Measurements from ENCODE around the gene C1QL2. TPM values are rescaled to one million over a fixed set of nuclear protein-coding genes. Genes with fewer than 3 reads are reported as not detected.

Gene C1QL2
- total RNA-seq, 2 donors from 2014 or later = not detected

DNA sequence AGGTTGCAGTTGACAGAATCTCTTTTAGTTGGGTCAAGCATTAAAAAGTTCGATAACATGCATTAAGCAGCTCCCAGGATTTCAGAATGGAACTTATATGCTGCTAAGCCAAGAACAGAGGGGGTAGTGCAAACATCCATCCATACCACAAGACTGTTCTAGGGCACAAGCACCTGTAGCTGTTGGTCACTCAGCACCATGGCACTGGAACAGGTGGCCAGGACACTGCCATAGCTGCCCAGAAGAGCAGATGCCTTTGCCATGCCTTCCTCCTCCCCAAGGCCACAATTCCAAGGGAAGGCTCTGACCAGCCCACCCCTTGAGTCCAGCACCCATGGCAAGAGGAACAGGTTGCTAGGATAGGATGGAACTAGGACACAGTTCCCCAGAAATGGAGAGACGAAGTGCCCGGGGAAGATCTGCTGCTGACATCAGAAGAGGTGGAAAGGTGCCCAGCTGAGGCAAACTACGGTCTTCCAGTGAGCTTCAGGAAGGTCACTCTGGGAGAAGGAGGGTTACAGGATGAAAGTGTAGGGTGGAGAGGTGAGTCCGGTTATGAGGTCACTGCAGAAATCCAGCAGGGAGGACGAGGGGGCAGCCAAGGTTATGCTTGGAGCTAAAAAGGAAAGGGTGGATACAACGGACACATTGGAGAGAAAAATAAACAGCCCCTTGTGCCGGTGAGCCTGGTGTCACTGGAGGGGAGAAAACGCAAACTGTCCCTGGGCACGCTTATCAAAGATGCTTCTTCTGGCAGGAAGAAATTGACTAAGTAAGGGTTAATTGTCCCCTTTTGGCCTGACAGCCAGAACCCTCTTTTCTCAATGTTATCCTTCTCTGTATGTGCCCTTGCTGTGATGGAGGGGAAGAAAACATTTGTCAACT is 41.9 kb downstream of the C1QL2 start:
- Mint-ChIP-seq H3K4me1 (ENCODE audit: low read depth in 2 of 2) (no peaks in the 10 kb centered on the region), H3K27me3 (peaks cover 9 to 26% of the 10 kb centered on the region in 2 donors), H3K4me3 (no peak overlapping the region), H3K36me3 (no peaks in the 10 kb centered on the region), H3K9me3 (no peaks in the 10 kb centered on the region), H3K27ac (no peak overlapping the region)
- ATAC-seq = no peak
- no peak for DNase-seq (ENCODE audit: low spot score)

DNA sequence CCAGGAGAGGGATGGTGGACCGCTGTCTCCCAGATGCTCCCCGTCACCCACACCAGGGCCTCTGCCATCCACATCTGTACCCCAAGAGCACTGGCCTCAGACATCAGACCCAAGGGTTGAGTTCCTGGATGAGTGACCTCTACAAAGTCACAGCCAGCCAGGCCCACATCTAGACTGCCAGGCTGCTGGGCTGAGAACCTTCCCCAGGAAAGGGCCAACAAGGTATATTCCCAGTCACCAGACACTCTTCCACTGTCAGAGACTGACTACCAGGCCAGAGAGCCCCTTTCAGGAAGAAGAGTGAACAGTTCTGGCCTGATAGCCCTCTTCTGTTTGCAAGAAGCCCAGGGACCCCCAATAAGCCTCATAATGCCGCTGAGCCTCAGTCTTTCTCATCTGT is 44.3 kb downstream of the C1QL2 start:
- Mint-ChIP-seq H3K9me3 (no peaks in the 10 kb centered on the region), H3K4me1 (ENCODE audit: low read depth in 2 of 2) (no peaks in the 10 kb centered on the region), H3K27me3 (peaks cover 13 to 34% of the 10 kb centered on the region in 2 donors), H3K4me3 (no peak overlapping the region), H3K36me3 (no peaks in the 10 kb centered on the region), H3K27ac (no peak overlapping the region)
- DNase-seq (ENCODE audit: low spot score) (no peak), ATAC-seq (no peak)

DNA sequence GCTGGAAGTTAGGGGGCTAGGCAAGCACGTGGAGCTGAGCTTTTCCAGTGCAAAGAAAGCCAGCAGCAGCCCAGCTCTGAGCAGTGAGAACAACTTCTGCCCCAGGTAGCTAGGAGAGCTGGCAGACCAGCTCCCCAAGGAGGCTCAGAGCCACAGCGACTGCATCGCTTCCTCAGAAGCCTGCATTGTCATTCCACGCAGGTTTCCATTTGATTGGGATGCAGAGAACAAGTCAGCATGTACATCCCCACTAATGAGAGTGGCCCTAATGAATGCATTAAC is 45.1 kb downstream of the C1QL2 start:
- no peaks in the 10 kb centered on the region for H3K4me1 Mint-ChIP-seq (ENCODE audit: low read depth in 2 of 2)
- no peaks in the 10 kb centered on the region for H3K36me3 Mint-ChIP-seq
- H3K27me3 Mint-ChIP-seq = peaks cover 13 to 34% of the 10 kb centered on the region in 2 donors
- H3K9me3 Mint-ChIP-seq = no peaks in the 10 kb centered on the region
- H3K4me3 Mint-ChIP-seq = no peak overlapping the region
- DNase-seq (ENCODE audit: low spot score) (no peak), ATAC-seq (no peak)
- H3K27ac Mint-ChIP-seq = no peak overlapping the region

DNA sequence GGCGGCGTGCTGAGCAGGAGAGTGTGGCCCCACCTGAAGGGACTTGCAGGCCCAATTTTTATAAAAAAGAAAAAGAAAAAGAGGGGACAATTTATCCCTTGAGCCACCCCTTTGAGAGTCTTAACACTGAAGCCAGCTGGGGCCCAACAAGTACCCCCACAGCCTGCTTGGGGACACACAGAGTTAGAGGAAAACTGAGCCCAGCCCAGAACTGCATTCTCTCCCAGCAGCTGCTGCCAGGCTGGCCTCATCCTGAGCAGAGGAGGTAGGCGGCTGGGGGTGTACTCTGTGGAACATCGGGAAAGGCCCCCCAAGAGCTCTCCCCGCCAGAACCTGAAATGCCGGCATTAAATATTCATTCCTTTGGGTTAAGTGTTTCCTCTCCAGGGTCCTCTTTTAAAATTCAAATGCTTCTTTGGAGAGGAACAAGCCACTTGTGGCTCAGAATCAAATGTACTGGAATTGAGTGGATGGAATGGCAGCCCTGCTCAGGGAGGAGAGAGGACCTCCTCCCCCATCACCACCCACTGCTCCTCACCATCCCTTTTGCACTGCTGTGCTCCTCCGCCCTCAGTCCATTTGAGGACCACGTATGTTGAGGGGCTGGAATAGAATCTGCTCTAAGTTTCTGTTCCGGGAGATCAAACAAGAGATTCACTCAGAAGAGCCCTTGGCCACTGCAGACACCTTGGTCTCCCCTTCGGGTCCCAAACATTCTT is 45.6 kb downstream of the C1QL2 start:
- peaks cover 13 to 34% of the 10 kb centered on the region in 2 donors for H3K27me3 Mint-ChIP-seq
- no peak overlapping the region for H3K27ac Mint-ChIP-seq
- no peaks in the 10 kb centered on the region for H3K4me1 Mint-ChIP-seq (ENCODE audit: low read depth in 2 of 2)
- no peaks in the 10 kb centered on the region for H3K36me3 Mint-ChIP-seq
- H3K4me3 Mint-ChIP-seq = no peak overlapping the region
- ATAC-seq (no peak), DNase-seq (ENCODE audit: low spot score) (no peak)
- no peaks in the 10 kb centered on the region for H3K9me3 Mint-ChIP-seq

- H3K27me3 Mint-ChIP-seq = peaks cover 12 to 34% of the 10 kb centered on the region in 2 donors
- DNase-seq (ENCODE audit: low spot score) (no peak), ATAC-seq (no peak)
Measured at GRCh38 chr2:119112230-119112629, 46.3 kb downstream of the C1QL2 start.

DNA sequence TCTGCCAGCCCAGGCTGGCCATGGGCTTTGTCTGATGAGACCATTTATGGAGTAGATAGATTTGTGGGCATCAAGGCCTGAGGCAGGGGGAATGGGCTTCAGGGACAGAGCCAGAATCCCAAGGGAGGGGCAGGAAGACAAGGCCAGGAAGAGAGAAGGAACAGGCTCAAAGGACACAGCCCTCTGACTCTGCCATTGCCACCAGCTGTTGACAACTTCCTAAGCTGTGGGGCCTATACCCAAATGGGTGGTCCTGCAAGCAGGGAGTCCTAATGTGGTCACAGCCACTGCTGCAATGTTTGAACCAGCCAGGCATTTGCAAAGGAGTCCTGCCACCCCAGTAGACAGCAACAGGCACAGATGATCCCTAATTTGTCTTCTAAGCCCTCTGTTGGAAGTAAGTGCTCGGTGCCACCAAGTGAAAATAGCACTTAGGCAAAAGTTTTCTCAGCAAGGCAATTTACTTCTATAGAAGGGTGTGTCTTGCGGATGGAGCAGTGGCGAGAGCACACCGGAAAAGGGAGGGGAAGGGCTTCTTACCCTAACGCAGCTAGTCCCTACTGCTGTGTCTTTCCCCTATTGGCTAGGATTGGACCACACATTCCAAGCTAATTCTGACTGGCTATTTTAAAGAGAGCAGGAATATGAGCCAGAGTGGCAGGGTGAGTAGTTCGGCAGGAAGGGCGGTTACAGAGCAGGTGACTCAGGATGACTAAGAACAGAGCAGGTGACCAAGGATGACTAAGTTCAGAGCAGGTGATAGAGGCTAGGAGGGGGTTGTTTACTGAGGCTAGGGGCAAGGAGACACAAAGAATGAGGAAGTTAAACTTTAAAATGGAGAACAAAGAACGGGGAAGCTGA is 47.2 kb downstream of the C1QL2 start:
- Mint-ChIP-seq H3K9me3 (no peaks in the 10 kb centered on the region), H3K27ac (no peak overlapping the region), H3K36me3 (no peaks in the 10 kb centered on the region), H3K4me1 (ENCODE audit: low read depth in 2 of 2) (no peaks in the 10 kb centered on the region), H3K4me3 (no peak overlapping the region), H3K27me3 (peaks cover 13 to 29% of the 10 kb centered on the region in 2 donors)
- ATAC-seq = no peak
- DNase-seq (ENCODE audit: low spot score) = no peak

More at GRCh38 chr2:119112230-119112629, 46.3 kb downstream of the C1QL2 start:
- H3K27ac Mint-ChIP-seq = no peak overlapping the region
- H3K36me3 Mint-ChIP-seq = no peaks in the 10 kb centered on the region
- no peaks in the 10 kb centered on the region for H3K9me3 Mint-ChIP-seq
- H3K4me3 Mint-ChIP-seq = no peak overlapping the region
- no peaks in the 10 kb centered on the region for H3K4me1 Mint-ChIP-seq (ENCODE audit: low read depth in 2 of 2)

DNA sequence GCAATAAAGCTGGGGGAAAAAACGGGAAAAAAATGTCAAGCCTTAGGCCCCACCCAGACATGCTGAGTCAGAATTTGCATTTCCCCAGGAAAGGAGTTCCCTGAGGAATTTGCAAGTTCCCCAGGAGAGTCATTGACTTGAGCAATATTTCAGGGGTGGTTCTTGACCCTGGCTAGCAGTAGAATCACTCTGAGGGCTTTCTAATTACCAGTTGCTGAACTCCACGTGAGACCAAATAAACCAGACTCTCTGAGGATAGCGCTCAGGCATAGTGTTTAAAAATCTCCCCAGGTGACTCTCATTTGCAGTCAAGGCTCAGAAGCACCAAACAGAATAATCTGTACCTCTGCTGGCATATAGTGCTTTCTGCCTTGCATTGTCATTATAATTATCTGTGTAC is 48.7 kb downstream of the C1QL2 start:
- H3K27ac Mint-ChIP-seq = no peak overlapping the region
- ATAC-seq (no peak), DNase-seq (ENCODE audit: low spot score) (no peak)
- H3K4me3 Mint-ChIP-seq = no peak overlapping the region
- H3K9me3 Mint-ChIP-seq = no peaks in the 10 kb centered on the region
- no peaks in the 10 kb centered on the region for H3K36me3 Mint-ChIP-seq
- H3K27me3 Mint-ChIP-seq = peaks cover 13 to 24% of the 10 kb centered on the region in 2 donors
- H3K4me1 Mint-ChIP-seq (ENCODE audit: low read depth in 2 of 2) = no peaks in the 10 kb centered on the region

- no peak for DNase-seq (ENCODE audit: low spot score)
- Mint-ChIP-seq H3K27ac (no peak overlapping the region), H3K27me3 (peaks cover 13 to 17% of the 10 kb centered on the region in 2 donors), H3K4me3 (no peak overlapping the region), H3K9me3 (no peaks in the 10 kb centered on the region), H3K36me3 (no peaks in the 10 kb centered on the region), H3K4me1 (ENCODE audit: low read depth in 2 of 2) (no peaks in the 10 kb centered on the region)
- ATAC-seq = no peak
Measured at GRCh38 chr2:119108186-119108585, 50.4 kb downstream of the C1QL2 start.

DNA sequence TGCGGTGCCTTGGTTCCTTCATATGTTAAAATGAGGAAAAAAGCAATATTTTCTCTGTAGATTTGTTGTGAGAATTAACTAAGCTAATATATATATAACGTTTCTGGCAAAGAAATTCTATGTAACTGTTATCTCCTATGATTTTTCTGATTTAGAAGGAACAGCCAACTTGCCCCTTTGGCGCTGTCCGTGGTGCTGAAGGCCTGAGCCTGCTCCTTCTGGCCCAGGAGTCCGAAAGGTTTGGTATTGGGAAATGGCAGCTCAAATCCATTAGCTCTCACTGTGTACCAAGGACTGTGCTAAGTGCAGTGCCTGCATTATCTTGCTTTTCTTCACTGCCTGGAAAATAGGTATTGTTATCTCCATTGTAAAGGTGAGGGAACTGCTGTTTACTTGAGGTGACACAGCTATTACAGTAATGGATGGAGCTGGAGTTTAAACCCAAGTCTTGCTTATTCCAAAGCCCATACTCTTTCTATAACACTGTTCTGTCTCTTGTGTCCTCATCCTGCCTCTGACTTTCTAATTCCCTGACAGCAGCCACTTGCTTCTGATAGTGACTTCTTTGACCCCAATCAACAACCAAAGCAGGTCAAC is 52.2 kb downstream of the C1QL2 start:
- Mint-ChIP-seq H3K4me3 (no peak overlapping the region), H3K9me3 (no peaks in the 10 kb centered on the region), H3K4me1 (ENCODE audit: low read depth in 2 of 2) (no peaks in the 10 kb centered on the region), H3K36me3 (no peaks in the 10 kb centered on the region), H3K27ac (no peak overlapping the region), H3K27me3 (peaks cover 13 to 14% of the 10 kb centered on the region in 2 donors)
- DNase-seq (ENCODE audit: low spot score) (no peak), ATAC-seq (no peak)

Other genes with a start within 250 kb of the C1QL2 start
- gene MARCO, start 216.6 kb downstream of the C1QL2 start, total RNA-seq = not detected
- 1 to 10 TPM; 1.3 to 2.3 TPM for gene STEAP3, start 65.1 kb upstream of the C1QL2 start, total RNA-seq
- 10 to 100 TPM in 1 of 2 donors, 1 to 10 TPM in 1; 6.5 to 10.9 TPM for gene C2orf76, start 208.1 kb upstream of the C1QL2 start, total RNA-seq
- gene DBI, start 208.2 kb upstream of the C1QL2 start, total RNA-seq = 100 to 1,000 TPM; 161 to 187 TPM